Right lobe of liver (tissue), 4 donors: ENCODE data around the gene RBMS3.

ENCODE experiments used
- CTCF ChIP-seq, 4 donors: fragments of 200-600 bp in 3 of 4; fragments of 450-650 bp in 1 of 4; IDR thresholded peaks; one replicate each; pipeline versions ENCODE4 v1.5.1 to v1.8.0; 2016 to 2022; ENCODE audit warnings: antibody characterized with exemption in 4 of 4, mild to moderate bottlenecking in 2 of 4
- POLR2A ChIP-seq: fragments of 450-650 bp; IDR thresholded peaks from one replicate; pipeline ENCODE4 v1.6.1; 2017; ENCODE audit warnings: antibody characterized with exemption, mild to moderate bottlenecking
- donor health status: DM: no; HTN: no; CAD: no.
- donor health status: DM: no; HTN: no; CAD: no.
- donor health status: DM: no; HTN: yes; CAD: no.

GRCh38 chr3:29763115-29763514 is 482.2 kb downstream of the RBMS3 start:
- TF ChIP-seq CTCF (IDR thresholded peaks at IDR 0.05) (no peak), POLR2A (no peak)
